Subcutaneous abdominal adipose tissue (tissue), 5 donors: ENCODE results near the gene PKP2.
"Not testable (repeated sequence)": the region's sequence is repeated elsewhere in the genome, so short reads cannot be mapped to it uniquely, and the experiment has no call there.

Experiments
- H3K27ac ChIP-seq: one replicate; pipeline ENCODE4 v1.7.0; 2013; ENCODE audit warnings: low read depth, mild to moderate bottlenecking, inconsistent platforms, low read length, moderate library complexity
- H3K27me3 ChIP-seq, 5 donors: one replicate each; pipeline ENCODE4 v1.7.0; 2013; ENCODE audit warnings: low read length in 5 of 5, inconsistent platforms in 1 of 5; ENCODE audit not compliant: control insufficient read depth in 5 of 5, insufficient read depth in 4 of 5
- H3K36me3 ChIP-seq, 5 donors: one replicate each; pipeline ENCODE4 v1.7.0; 2013; ENCODE audit warnings: low read length in 5 of 5; ENCODE audit not compliant: control insufficient read depth in 5 of 5, insufficient read depth in 5 of 5
- H3K4me1 ChIP-seq, 5 donors: one replicate each; pipeline ENCODE4 v1.7.0; 2013; ENCODE audit warnings: low read length in 5 of 5, mild to moderate bottlenecking in 3 of 5, moderate library complexity in 1 of 5; ENCODE audit not compliant: control insufficient read depth in 5 of 5, insufficient read depth in 5 of 5
- H3K4me3 ChIP-seq, 5 donors: one replicate each; pipeline ENCODE4 v1.7.0; 2013; ENCODE audit warnings: low read length in 5 of 5, low read depth in 1 of 5
- H3K9ac ChIP-seq, 5 donors: one replicate each; pipeline ENCODE4 v1.7.0; 2013; ENCODE audit warnings: low read length in 5 of 5, mild to moderate bottlenecking in 4 of 5, moderate library complexity in 3 of 5
- H3K9me3 ChIP-seq, 5 donors: one replicate each; pipeline ENCODE4 v1.7.0; 2013; ENCODE audit warnings: low read length in 5 of 5; ENCODE audit not compliant: control insufficient read depth in 5 of 5
- donor health status: healthy.
- donor health status: healthy.
- donor health status: healthy.
- donor health status: healthy.
- donor health status: healthy.

Gene PKP2

DNA sequence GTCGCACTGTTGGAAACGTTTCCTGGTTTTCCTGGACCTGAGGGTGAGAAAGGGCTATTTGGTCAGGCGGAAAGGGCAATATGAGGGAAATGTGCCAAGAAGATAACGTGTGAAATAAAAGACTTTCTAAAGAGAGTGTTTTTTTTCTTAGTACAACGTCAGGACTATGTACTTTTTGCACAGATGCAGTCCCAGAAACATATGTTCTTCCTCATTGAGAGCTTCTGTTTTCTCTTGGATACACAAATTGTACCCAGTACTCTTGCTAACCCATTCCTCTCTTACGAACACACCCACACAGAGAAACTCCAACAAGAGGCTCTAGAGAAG, 669 bp upstream of the PKP2 start:
- Histone ChIP-seq H3K27me3 (peaks cover 0 to 16% (median 6%) of the 10 kb centered on the region in 5 donors), H3K9ac (peak overlapping the region in 1 of 5 donors; percentile 77), H3K9me3 (no peaks in the 10 kb centered on the region), H3K4me3 (peak overlapping the region; percentile 62 to 76 (median 73)), H3K4me1 (peaks cover 0 to 22% (median 15%) of the 10 kb centered on the region in 5 donors), H3K36me3 (no peaks in the 10 kb centered on the region), H3K27ac (no peak overlapping the region)

DNA sequence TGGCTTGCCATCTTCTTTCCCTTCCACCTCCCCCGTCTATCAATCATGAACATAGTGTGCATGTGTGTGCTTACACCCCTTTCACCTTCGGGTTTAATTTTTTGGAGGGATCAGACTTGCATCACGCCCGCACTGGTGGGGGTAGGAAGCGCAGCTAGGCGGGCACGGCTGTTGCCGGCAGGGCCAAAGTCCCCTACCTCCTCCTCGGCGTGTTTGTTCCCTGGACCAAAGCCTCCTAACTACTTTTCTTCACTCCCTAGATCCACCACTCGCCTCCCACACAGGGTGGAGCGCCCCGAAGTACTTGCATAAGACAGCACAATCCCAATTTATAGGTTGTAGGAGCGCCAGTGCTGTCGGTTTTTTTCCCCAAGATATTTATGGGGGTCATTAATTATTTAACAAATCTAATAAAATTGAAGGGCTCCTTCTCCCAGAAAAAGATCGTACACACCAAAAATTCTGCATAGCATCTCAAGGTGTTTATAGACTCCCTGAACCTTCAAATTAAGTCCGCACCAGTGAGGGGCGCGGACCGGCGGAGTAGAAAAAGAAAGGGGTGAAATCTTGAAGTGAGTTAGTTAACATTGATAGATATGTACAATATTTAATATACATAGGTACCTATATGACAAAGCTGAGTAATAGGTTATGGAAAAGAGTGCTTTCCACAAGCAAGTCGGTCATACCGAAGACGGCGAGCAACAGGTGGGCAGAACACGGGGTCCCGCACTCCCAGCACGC, 717 bp downstream of the PKP2 start:
- Histone ChIP-seq H3K4me3 (peak overlapping the region; percentile 52 to 73 (median 60)), H3K9ac (peak overlapping the region in 3 of 5 donors; percentile 30 to 64 (median 37)), H3K27ac (no peak overlapping the region), H3K36me3 (no peaks in the 10 kb centered on the region), H3K27me3 (peaks cover 0 to 16% (median 6%) of the 10 kb centered on the region in 5 donors), H3K9me3 (no peaks in the 10 kb centered on the region), H3K4me1 (peaks cover 0 to 22% (median 15%) of the 10 kb centered on the region in 5 donors)

- no peak overlapping the region for H3K4me3 ChIP-seq
- H3K9me3 ChIP-seq = no peaks in the 10 kb centered on the region
- H3K36me3 ChIP-seq = no peaks in the 10 kb centered on the region
- peaks cover 0 to 22% (median 15%) of the 10 kb centered on the region in 5 donors for H3K4me1 ChIP-seq
- H3K27me3 ChIP-seq = peaks cover 0 to 16% (median 6%) of the 10 kb centered on the region in 5 donors
- no peak overlapping the region for H3K9ac ChIP-seq
- no peak overlapping the region for H3K27ac ChIP-seq
Measured at GRCh38 chr12:32894566-32894965, 2.0 kb downstream of the PKP2 start.

DNA sequence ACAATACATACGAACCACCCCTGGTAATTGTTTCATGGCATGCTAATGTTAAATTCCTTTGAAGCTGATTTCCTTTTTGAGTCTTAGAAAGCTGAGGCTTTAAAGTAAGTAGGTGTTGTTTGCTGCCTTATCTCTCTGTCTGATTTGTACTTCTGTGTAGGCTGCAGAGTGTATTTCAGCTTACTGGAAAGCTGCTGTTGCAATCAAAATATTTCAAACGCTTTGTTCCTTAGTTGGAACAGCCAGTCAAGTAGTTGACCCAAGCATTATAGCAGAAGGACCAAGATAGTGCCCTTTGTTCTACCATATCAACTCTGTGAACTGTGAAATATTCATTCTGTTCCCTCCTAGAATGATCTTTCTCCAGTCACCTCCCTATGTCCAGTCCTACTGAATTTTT, 3.1 kb downstream of the PKP2 start:
- Histone ChIP-seq H3K9ac (no peak overlapping the region), H3K4me1 (peaks cover 0 to 22% (median 15%) of the 10 kb centered on the region in 5 donors), H3K36me3 (no peaks in the 10 kb centered on the region), H3K27ac (no peak overlapping the region), H3K9me3 (no peaks in the 10 kb centered on the region), H3K4me3 (no peak overlapping the region), H3K27me3 (peaks cover 0 to 16% (median 6%) of the 10 kb centered on the region in 5 donors)

DNA sequence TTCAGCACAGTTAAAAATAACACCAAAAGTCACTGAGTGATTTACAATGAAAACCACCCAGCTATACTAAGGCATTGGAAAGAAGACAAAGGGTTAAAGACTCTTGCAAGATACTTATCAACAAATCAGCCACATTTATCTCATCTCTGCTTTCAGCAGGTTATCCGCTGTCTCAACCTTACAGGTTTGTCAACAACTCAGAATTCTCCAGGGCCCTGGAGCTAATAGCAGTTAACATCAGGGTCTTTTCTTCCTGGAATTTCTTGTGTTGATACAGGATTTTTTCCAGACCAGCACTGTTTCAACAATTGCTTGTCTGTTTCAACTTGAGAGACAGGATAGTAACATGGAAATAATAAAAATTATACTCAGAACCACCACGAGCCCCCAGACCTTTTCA, 3.5 kb downstream of the PKP2 start:
- no peak overlapping the region for H3K27ac ChIP-seq
- no peaks in the 10 kb centered on the region for H3K36me3 ChIP-seq
- H3K9ac ChIP-seq = no peak overlapping the region
- no peaks in the 10 kb centered on the region for H3K9me3 ChIP-seq
- peaks cover 0 to 22% (median 15%) of the 10 kb centered on the region in 5 donors for H3K4me1 ChIP-seq
- no peak overlapping the region for H3K4me3 ChIP-seq
- peaks cover 0 to 16% (median 6%) of the 10 kb centered on the region in 5 donors for H3K27me3 ChIP-seq

GRCh38 chr12:32892369-32892768, 4.2 kb downstream of the PKP2 start:
- H3K4me1 ChIP-seq = peaks cover 0 to 22% (median 15%) of the 10 kb centered on the region in 5 donors
- not testable (repeated sequence) for H3K4me3 ChIP-seq, H3K9ac ChIP-seq, H3K27ac ChIP-seq, H3K9me3 ChIP-seq, H3K36me3 ChIP-seq
- H3K27me3 ChIP-seq = peaks cover 0 to 16% (median 6%) of the 10 kb centered on the region in 5 donors

DNA sequence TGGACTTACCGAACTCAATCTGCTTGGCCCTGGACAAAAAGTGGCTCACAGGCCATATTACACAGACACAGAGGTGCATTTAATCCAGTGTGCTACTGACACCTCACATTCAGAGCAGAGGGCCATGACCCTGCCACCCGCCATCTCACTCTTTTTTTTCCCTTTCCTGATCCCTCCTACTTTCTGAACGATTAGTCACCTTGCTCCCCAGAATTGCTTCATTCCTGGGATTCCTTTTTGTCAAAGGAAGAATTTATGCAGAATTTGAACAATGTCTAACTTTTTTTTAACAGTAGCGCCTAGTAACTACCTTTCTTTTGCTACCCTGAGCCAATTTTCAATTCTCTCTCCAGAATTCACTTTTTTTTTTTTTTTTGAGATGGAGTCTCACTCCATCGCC, 4.6 kb downstream of the PKP2 start:
- no peaks in the 10 kb centered on the region for H3K9me3 ChIP-seq
- peaks cover 0 to 19% (median 12%) of the 10 kb centered on the region in 5 donors for H3K4me1 ChIP-seq
- no peak overlapping the region for H3K27ac ChIP-seq
- no peaks in the 10 kb centered on the region for H3K36me3 ChIP-seq
- H3K4me3 ChIP-seq = no peak overlapping the region
- peaks cover 0 to 16% (median 6%) of the 10 kb centered on the region in 5 donors for H3K27me3 ChIP-seq
- H3K9ac ChIP-seq = no peak overlapping the region

- no peak overlapping the region for H3K9ac ChIP-seq
- peaks cover 0 to 16% (median 6%) of the 10 kb centered on the region in 5 donors for H3K27me3 ChIP-seq
- H3K27ac ChIP-seq = no peak overlapping the region
- H3K9me3 ChIP-seq = no peaks in the 10 kb centered on the region
- peaks cover 0 to 18% (median 11%) of the 10 kb centered on the region in 5 donors for H3K4me1 ChIP-seq
- H3K4me3 ChIP-seq = no peak overlapping the region
- no peaks in the 10 kb centered on the region for H3K36me3 ChIP-seq
Measured at GRCh38 chr12:32891526-32891925, 5.1 kb downstream of the PKP2 start.

DNA sequence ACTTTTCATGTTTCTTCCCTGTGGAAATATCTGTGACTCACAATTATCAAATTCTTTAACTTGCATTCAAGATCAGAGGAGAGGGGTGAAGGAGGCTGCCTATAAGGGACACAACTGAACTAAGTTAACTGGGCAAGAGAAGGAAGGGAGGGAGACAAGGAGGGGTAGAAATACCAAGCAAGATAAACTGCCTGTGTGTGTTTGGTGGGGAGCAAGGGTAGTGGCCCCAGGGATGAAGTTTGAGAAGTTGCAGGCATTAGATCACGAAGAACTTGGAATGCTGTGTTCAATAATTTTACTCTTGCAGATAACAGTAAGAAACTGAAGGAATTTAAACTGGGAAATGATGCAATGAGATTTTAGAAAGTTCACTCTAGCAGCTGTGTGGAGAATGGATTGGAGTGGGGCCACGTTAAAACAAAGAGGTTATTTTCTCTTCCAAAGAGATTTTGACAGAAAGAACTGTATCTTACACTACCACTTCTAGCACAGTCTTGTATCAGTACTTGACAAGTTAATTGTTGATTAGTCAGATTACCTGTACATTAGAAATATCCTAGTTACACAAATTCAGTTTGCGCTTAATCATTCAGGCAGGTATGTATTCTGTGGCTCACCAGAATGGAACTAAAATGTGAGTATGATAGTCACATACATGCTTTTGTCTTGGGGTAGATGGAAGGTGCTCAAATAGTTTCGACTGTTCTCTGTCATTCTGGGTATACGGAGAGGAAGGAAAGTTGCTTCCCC, 7.4 kb downstream of the PKP2 start:
- peaks cover 0 to under 1% (median 0%) of the 10 kb centered on the region in 5 donors for H3K4me1 ChIP-seq
- H3K27ac ChIP-seq = no peak overlapping the region
- peaks cover 0 to 3% (median 0%) of the 10 kb centered on the region in 5 donors for H3K27me3 ChIP-seq
- no peaks in the 10 kb centered on the region for H3K9me3 ChIP-seq
- no peak overlapping the region for H3K4me3 ChIP-seq
- H3K9ac ChIP-seq = no peak overlapping the region
- H3K36me3 ChIP-seq = no peaks in the 10 kb centered on the region

DNA sequence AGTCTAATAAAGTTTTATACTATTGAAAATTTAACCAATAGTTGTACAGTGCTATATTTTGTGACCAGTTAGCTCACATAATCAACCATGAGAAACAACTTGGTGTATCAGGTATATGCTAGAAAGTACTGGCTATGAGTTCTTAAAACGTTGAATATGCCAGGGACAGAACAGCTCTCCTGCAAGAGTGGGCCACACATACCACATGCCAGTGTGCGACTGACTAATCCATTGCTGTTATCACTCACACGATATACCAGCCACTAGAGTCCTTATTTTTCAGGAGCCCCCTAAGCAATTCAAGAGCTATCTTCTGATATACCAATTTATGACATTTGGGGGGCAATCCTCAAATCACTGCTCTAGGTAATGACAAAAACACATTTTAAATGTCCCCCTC, 9.5 kb downstream of the PKP2 start:
- H3K9ac ChIP-seq = no peak overlapping the region
- H3K36me3 ChIP-seq = no peaks in the 10 kb centered on the region
- no peak overlapping the region for H3K4me3 ChIP-seq
- no peak overlapping the region for H3K27ac ChIP-seq
- peaks cover 0 to 3% (median 0%) of the 10 kb centered on the region in 5 donors for H3K27me3 ChIP-seq
- no peaks in the 10 kb centered on the region for H3K4me1 ChIP-seq
- H3K9me3 ChIP-seq = no peaks in the 10 kb centered on the region
